LNCAP (cell line): ENCODE results near the gene ANKRD42.

Experiments used
- CTCF ChIP-seq: fragments of 450-650 bp; IDR thresholded peaks from 2 replicates; pipeline ENCODE4 v1.5.1; 2017; ENCODE audit warnings: mild to moderate bottlenecking

The ANKRD42 gene

GRCh38 chr11:83255366-83255765 is 61.9 kb downstream of the ANKRD42 start:
- TF ChIP-seq CTCF: no peak

- no peak for TF ChIP-seq CTCF
These were observed 63.3 kb downstream of the ANKRD42 start for GRCh38 chr11:83256602-83257340.

DNA sequence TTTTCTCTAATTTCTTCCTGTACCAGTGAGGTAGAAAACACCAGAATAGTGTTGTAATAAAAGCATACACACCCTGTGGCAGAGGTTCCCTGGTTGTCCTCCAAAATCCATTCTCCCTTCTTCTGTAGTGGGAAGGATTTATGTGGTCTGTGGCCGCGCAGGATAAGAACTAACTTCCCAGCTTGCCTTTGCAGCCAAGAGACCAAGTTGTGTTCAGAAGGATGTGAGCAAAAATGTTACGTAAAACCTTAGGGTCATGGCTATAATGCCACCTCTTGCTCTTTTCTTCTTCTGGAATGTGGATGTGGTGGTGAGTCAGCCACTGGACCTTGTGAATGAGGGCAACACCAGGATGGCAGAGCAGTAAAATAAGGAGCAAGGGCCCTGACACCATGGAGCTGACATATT is 64.3 kb downstream of the ANKRD42 start:
- TF ChIP-seq CTCF: no peak

DNA sequence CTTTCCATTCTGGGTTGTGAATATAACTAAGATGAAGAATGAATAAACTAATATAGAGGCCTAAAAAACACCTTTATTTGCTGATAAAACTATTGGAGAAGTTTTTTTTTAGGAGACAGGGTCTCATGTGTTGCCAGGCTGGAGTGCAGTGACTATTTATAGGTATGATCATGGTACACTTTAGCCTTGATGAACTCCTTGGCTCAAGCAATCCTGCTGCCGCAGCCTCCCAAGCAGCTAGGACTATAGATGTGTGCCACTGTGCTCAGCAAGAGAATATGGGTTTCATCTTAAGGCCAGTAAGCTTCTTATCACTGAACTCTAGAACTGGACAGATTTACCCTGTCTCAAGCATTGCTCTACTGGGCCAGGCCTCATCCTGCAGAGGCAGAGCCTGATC is 66.0 kb downstream of the ANKRD42 start:
- no peak for TF ChIP-seq CTCF

GRCh38 chr11:83265331-83265730 is 71.8 kb downstream of the ANKRD42 start:
- no peak for TF ChIP-seq CTCF

GRCh38 chr11:83272627-83273026 is 79.1 kb downstream of the ANKRD42 start:
- TF ChIP-seq CTCF: no peak

GRCh38 chr11:83275888-83276641 is 82.6 kb downstream of the ANKRD42 start:
- no peak for TF ChIP-seq CTCF
